IPS-NIHi11 (cell line): ENCODE results near the gene CBLIF.
"Not testable (repeated sequence)": the region's sequence is repeated elsewhere in the genome, so short reads cannot be mapped to it uniquely, and the experiment has no call there.

Experiments
- DNase-seq: peaks from one replicate; pipeline ENCODE4 v3.0.0; 2012; ENCODE audit warnings: mixed read lengths, low spot score

CBLIF gene

GRCh38 chr11:59845399-59845798 is at the start of gene CBLIF:
TSS of gene CBLIF (minus strand) at chr11:59845499. CDS start at chr11:59845453, 46 bp downstream.
- no peak for DNase-seq

- DNase-seq: no peak
These were observed 49.3 kb upstream of the CBLIF start for GRCh38 chr11:59894616-59895015.

- DNase-seq: peak; percentile 47
These were observed 46.5 kb upstream of the CBLIF start for GRCh38 chr11:59891781-59892181.

GRCh38 chr11:59887156-59887555 is 41.9 kb upstream of the CBLIF start:
- DNase-seq: not testable (repeated sequence)

GRCh38 chr11:59883597-59883996 is 38.3 kb upstream of the CBLIF start:
- no peak for DNase-seq

- DNase-seq: no peak
These were observed 34.3 kb upstream of the CBLIF start for GRCh38 chr11:59879567-59879966.

GRCh38 chr11:59878575-59878974 is 33.3 kb upstream of the CBLIF start, which contains the start of gene OOSP3:
TSS of gene OOSP3 (plus strand) at chr11:59878782. CDS start at chr11:59878809, 27 bp downstream.
- DNase-seq: no peak

- DNase-seq: no peak
These were observed 32.5 kb upstream of the CBLIF start for GRCh38 chr11:59877784-59878183.

GRCh38 chr11:59877325-59877724 is 32.0 kb upstream of the CBLIF start:
- no peak for DNase-seq

GRCh38 chr11:59875856-59876519 is 30.7 kb upstream of the CBLIF start:
- no peak for DNase-seq

GRCh38 chr11:59872076-59872475 is 26.8 kb upstream of the CBLIF start:
- DNase-seq: no peak

GRCh38 chr11:59867946-59868345 is 22.6 kb upstream of the CBLIF start:
- DNase-seq: no peak

GRCh38 chr11:59866836-59867235 is 21.5 kb upstream of the CBLIF start:
- DNase-seq: no peak

- no peak for DNase-seq
These were observed 21.1 kb upstream of the CBLIF start, which contains the start of gene TCN1 for GRCh38 chr11:59866397-59866796. TSS of gene TCN1 (minus strand) at chr11:59866487. CDS start at chr11:59866470, 17 bp downstream.

GRCh38 chr11:59865031-59865430 is 19.7 kb upstream of the CBLIF start:
- no peak for DNase-seq

- DNase-seq: no peak
These were observed 17.0 kb upstream of the CBLIF start for GRCh38 chr11:59862252-59862651.

- no peak for DNase-seq
These were observed 14.4 kb upstream of the CBLIF start for GRCh38 chr11:59859673-59860072.

- no peak for DNase-seq
These were observed 12.4 kb upstream of the CBLIF start for GRCh38 chr11:59857439-59858434.

GRCh38 chr11:59854871-59855270 is 9.6 kb upstream of the CBLIF start:
- DNase-seq: no peak

GRCh38 chr11:59851416-59851815 is 6.1 kb upstream of the CBLIF start:
- not testable (repeated sequence) for DNase-seq

GRCh38 chr11:59849551-59849950 is 4.3 kb upstream of the CBLIF start:
- DNase-seq: not testable (repeated sequence)

GRCh38 chr11:59849129-59849528 is 3.8 kb upstream of the CBLIF start:
- DNase-seq: no peak

- not testable (repeated sequence) for DNase-seq
These were observed 3.1 kb upstream of the CBLIF start for GRCh38 chr11:59848439-59848838.
